KG1 (cell line): ENCODE measurements around the gene APOL2.
"Not testable (repeated sequence)": the region's sequence is repeated elsewhere in the genome, so short reads cannot be mapped to it uniquely, and the experiment has no call there.

ENCODE experiments used
- DNase-seq: peaks from one replicate; lab custom pipeline; 2025; lab: John Stamatoyannopoulos, UW

APOL2 gene

DNA sequence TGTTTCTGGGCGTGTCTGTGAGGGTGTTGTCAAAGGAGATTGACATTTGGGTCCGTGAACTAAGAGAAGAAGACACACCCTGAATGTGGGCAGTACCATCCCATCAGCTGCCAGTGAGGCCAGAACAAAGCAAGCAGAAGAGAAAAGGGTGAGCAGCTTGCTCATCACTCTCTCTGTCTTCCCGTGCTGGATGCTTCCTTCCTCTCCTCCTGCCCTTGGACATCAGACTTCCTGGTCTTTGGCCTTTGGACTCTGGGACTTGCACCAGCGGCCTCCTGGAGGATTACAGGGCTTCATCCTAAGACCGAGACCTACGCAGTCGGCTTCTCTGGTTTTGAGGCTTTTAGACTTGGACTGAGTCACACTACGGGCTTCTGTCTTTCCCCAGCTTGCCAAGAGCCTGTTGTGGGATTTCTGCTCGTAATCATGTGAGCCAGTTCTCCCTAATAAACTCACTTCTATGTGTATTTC, 18.8 kb downstream of the APOL2 start:
- no peak for DNase-seq

GRCh38 chr22:36218648-36219193, 20.6 kb downstream of the APOL2 start:
- DNase-seq = no peak

DNA sequence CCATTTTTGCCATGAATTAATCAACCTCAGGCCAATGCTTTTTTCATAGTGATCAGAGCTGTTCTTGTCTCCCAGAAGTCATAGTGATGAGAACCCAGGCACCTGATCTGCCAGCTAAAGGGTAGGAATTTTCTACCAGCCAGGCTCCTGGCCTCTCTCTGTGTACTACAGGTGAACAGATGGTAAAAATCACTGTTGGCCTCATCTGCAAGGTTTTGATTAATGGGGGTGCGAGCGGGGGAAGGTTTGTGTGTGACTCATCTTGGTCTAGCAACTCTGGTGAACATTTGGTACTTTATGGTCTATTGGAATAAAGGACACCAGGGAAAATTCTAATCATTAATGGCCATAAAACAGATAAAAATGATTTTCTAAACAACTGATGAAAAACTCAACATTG, 23.3 kb downstream of the APOL2 start:
- DNase-seq = no peak

DNA sequence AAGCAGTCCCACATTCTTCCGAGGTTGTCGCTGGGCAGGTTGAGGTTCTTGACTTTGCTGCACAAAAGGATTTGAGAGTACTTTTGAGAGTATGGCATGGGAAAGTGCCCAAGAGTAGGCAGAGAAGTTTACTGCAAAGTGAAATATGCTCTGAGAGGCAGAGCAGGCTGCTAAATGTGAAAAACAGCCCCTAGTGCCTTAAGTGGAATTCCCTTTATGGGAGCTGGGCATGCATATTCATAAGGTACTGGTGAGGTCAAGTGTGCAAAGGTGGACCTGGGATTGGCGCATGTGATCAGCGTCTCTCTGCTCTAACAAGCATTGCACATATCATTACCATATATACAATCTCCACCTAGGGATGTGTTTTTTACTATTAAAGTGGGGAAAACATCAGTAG, 25.7 kb downstream of the APOL2 start:
- DNase-seq = no peak

DNA sequence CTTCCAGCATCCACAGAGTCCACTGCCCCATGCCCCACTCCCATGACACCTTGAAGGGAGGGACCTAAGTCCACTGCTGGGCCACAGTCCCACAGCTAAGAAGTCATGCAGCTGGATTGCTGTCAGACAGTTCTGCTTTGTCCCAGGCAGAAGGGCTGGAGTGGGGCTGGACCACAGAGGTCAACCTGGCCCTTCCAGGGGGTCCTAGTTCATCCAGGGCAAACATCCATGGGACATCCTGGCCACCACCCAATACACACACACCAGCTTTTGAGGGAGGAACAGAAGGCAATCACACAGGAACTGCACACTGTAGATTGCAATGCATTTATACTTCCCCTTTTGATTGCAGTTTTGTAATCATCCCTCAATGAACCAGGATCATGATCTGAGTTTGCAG, 26.4 kb downstream of the APOL2 start:
- DNase-seq = no peak

DNA sequence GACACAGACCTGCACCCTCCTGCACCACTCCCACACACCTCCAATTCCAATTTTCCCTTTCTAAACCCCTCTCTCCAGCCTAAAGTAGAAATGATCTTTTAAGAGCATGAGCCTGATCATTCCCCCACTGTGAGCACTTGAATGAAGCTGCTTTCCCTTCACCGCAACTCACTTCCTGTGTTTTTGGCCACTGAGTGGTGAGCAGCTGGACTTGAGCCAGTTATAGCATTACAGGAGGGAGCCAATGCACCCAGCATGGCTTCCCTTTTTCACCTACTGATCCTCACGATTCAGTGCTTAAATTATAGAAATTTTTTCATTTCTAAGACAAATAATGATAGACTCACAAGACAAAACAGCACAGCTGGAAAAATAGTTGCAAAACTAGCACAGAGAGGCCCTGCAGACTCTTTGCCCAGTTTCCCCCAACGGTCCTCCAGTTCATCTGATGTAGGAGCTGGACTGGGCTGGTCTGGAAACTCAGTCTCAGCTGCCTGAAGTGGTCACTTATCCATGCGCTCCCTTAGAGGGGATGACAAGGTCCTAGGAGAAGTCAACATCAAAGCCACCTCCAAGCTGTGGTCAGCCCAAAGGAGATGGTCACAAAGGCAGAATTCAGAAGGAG, 28.0 kb downstream of the APOL2 start:
- peak; percentile 46 for DNase-seq

DNA sequence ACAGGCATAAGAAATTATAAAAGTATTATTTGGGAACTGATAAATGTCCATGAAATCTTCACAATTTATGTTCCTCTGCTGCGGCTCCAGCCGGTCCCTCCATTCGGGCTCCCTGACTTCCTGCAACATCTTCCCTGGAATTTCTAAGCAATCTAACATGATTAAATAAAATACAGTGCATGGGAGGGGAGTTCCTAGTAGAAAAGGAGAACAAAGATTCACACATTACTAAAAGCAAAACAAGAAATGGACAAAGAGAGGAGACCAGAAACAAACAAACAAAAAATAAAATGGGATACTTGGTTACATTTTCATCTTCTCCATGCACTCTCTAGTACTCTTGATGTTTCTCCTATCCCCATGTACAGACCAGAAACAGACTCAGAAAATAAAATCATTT, 29.1 kb downstream of the APOL2 start:
- no peak for DNase-seq

GRCh38 chr22:36209488-36209908, 29.8 kb downstream of the APOL2 start:
- DNase-seq = not testable (repeated sequence)

- DNase-seq = no peak
These were observed 30.4 kb downstream of the APOL2 start for GRCh38 chr22:36208914-36209313.

GRCh38 chr22:36208162-36208765, 31.1 kb downstream of the APOL2 start:
- DNase-seq = no peak

DNA sequence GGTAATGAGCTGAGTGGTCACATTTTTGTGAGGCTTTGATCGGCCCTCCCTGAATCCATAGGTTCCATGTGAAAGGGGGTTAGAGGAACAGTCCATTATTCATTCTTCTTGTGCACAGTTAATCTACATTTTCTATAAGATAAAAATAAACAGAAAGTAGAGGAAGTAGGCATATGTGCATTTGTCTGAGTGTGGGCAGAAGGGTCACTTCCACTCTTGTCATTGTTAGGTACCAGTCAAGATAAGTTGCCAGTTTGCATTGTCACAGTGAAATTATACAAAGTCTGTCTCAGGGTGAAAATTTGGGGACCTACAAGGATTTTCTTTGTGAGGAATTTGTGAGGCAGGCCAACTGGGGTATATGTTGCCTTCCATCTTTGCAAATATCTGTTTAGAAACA, 33.1 kb downstream of the APOL2 start:
- DNase-seq = no peak

GRCh38 chr22:36205573-36205972, 33.8 kb downstream of the APOL2 start:
- not testable (repeated sequence) for DNase-seq

- DNase-seq = no peak
These were observed 34.7 kb downstream of the APOL2 start for GRCh38 chr22:36204632-36205015.

DNA sequence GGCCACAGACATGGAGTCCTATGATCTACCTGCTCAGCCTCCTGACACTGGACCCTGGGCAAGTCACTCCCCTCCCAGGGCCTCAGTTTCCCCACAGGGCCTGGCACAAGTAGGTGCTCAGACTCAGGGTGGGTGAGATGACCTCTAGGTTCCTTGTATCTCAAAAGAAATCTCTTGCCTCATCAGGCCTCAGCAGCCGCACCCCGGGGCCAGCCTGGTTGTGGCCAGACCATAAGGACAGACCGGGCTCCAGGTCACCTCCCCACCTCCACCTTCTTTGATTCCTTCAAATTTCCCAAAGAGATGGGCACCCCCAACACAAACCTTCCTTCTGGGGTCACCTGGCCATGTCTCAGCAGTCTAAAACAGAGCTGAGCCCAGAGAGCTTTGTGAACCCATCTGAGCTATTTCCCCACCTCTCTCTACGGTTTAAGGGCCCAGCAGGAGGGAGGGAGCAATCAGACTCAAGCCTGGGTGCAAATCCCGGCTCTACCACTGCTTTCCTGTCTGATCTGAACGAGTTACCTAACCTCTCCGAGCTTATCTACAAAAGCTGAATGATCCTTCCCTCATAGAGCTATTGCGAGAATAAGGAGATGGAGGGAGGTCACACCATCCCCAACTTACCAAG, 35.2 kb downstream of the APOL2 start:
- DNase-seq = no peak

- not testable (repeated sequence) for DNase-seq
These were observed 35.9 kb downstream of the APOL2 start for GRCh38 chr22:36203441-36203840.

DNA sequence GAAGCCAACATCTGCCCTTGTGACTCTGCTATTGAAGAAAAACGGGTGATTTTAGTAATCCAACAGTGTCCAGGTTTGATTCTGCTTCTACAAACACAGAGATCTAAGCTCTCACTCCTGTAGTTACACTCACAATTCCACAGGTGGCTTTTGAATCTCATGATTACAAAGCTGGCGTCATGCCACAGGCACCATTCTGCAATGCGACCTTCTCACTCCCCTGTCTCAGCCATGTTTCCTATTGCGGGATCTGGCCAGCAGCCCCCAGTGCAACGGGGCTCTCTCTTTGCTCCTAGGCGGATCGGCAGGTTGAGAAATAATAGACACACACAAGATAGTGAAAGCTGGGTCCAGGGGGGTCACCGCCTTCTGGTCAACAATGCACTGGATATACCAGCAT, 36.4 kb downstream of the APOL2 start:
- not testable (repeated sequence) for DNase-seq

DNA sequence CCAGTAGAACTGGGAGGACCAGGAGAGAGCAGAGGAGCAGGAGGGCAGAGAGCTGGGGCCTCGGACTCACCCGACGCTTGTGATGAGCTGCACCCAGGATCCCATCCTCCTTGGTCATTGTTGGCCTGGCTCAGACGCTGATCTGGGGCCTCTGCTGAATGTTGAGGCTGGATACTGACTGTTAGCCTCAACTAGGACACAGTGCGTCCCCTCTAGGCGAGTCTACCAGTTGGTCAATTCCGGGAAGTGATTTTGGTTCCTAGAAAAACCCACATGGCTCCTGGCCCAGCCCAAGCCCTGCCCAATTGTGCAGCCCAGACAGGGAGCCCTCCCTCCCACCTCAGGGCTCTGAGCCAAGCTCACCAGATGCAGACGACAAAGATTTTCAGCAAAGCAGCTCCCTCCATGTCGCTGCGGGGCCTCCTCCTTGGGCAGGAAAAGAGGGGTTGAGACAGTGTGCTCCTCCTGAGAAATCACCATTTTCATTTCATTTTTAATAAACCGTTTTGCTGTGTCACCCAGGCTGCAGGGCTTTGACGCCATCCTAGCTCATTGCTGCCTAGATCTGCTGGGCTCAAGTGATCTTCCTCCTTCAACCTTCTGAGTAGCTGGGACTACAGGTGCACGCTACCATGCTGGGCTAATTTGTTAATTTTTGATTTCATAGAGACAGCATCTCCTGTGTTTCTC, 37.6 kb downstream of the APOL2 start, which contains the start of gene APOL4:
Gene APOL4 (minus strand): TSS at position 180 of the 690 bp plus-strand sequence. CDS start 75 bp downstream, at position 105.
- DNase-seq = no peak

DNA sequence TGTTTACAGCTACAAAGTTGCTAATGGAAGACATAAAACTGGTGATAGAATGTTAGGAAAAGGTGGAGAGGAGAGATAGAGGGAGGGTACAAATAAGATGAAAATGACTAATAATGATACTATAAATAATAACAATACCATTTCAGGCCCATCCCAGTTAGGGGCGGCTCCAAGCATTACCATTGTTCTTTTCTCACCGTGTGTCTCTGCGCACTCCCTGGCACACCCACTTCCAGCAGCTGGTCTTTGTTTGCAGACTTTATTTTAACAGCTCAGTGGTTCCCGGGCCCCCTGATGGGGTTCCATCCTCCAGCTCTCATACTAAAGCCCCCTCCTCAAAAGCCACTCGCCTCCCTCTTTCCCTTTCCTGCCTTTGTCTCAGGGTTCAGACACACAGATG, 38.3 kb downstream of the APOL2 start:
- DNase-seq = not testable (repeated sequence)

DNA sequence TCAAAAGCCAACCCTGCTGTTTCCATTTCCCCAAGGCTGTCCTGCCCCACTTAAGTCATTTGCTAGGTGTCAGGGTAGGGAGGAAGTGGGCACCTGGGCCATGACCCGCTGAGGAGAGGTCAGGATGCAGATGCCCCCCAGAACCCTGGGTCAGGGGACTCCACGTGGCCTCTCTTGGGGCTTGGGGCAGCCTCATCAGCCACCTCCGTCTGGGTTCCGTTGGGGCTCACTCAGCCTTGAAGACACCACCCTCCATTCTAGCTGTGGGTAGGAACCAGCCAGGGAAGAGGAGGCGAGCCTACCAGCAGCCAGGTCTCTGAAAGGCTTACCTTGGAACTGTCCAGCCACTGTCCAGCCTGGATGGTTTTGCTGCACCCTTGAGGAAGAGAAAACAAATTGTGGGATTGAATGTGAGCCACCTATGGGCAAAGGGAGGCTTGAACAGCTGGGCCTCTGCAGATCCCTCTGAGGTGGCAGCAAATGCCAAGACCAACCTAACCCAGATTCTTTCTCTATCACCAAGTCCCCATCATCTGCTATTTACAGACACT, 40.3 kb downstream of the APOL2 start:
- no peak for DNase-seq

GRCh38 chr22:36198536-36198935, 40.8 kb downstream of the APOL2 start:
- DNase-seq = no peak

DNA sequence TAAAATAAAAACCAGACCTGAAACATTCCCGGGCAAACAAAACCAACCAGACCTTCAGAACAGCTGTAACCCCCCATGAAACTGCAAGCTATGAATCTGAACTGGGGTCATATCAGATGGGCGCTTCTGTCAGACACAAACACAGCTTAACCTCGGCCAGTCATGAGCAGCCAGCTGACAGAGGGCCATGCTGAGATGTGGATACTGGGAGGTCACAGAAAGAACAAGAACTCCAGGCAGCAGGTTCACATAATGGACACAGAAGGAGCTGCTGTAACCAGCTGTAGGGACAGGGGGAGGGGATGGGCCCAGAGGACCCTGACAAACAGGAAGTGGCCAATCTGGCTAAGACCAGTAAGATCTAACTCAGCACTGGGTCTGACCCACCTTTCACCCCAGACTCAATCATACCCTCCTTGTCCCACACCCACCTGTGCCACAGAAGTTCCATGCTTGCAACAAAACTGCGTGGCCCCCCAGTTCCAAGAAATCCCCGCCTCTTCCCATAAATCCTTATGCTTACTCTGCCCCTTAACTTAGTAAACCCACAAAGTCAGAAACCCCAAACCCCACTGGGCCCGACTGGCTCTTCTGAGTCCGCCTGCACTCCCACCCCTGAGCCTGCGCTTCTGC, 41.7 kb downstream of the APOL2 start:
- DNase-seq = peak; percentile 35

- DNase-seq = no peak
These were observed 42.3 kb downstream of the APOL2 start for GRCh38 chr22:36197065-36197440.
